Endothelial cell of umbilical vein (primary cell): ENCODE measurements around the gene SETD9. TPM values are rescaled to one million over a fixed set of nuclear protein-coding genes. Genes with fewer than 3 reads are reported as not detected.

ENCODE experiments used
- BruUV-seq: library from RNA; stranded (reverse); fragments of 400-500 nt; replicated peaks from 2 replicates; lab custom pipeline; 2021; lab: Mats Ljungman, UMichigan
- CTCF ChIA-PET: fragments of 300-600, 350-600 bp; sonication (Branson Sonifier 250); formaldehyde crosslinking; loops from one replicate; lab custom pipeline; 2021; ENCODE audit warnings: antibody characterized with exemption, inconsistent platforms; lab: Charles Lee
- POLR2A ChIA-PET: fragments of 300-600, 350-600 bp; sonication (Branson Sonifier 250); formaldehyde crosslinking; loops from one replicate; lab custom pipeline; 2021; ENCODE audit warnings: antibody characterized with exemption, inconsistent platforms; lab: Charles Lee
- DNase-seq: peaks from one replicate; pipeline ENCODE4 v3.0.0-alpha.2; 2011; ENCODE audit warnings: low read depth, low spot score
- FAIRE-seq: peaks from 2 replicates; lab custom pipeline; 2011; peaks lifted over from hg19 to GRCh38; lab: Jason Lieb, UNC
- H2AFZ ChIP-seq: 2 replicates; pipeline ENCODE4 v1.6.0; 2012; ENCODE audit warnings: low read depth, low read length, control low read depth, inconsistent platforms
- H3K27ac ChIP-seq: 2 replicates; pipeline ENCODE4 v1.5.1; 2011; ENCODE audit warnings: low read depth, mild to moderate bottlenecking, control low read depth, low read length, moderate library complexity; ENCODE audit not compliant: insufficient read depth
- H3K27me3 ChIP-seq, 2 experiments: 2 replicates each; pipeline versions ENCODE4 v1.6.0 to v1.6.1; 2011; ENCODE audit warnings: low read length in 2 of 2, mixed read lengths in 1 of 2; ENCODE audit not compliant: control insufficient read depth in 2 of 2, insufficient read depth in 2 of 2
- H3K36me3 ChIP-seq, 2 experiments: 2 replicates in 1 of 2; 3 replicates in 1 of 2; pipeline ENCODE4 v1.5.1; 2011; ENCODE audit warnings: low read length in 2 of 2, mild to moderate bottlenecking in 1 of 2, moderate library complexity in 1 of 2; ENCODE audit not compliant: control insufficient read depth in 2 of 2, insufficient read depth in 2 of 2; ENCODE audit errors: extremely low read depth in 1 of 2
- H3K4me1 ChIP-seq: 3 replicates; pipeline ENCODE4 v1.5.1; 2011; ENCODE audit warnings: mild to moderate bottlenecking, low read length; ENCODE audit not compliant: control insufficient read depth, insufficient read depth; ENCODE audit errors: extremely low read depth
- H3K4me2 ChIP-seq: 2 replicates; pipeline ENCODE4 v1.6.1; 2011; ENCODE audit warnings: low read length, control low read depth, mixed read lengths; ENCODE audit not compliant: insufficient read depth
- H3K4me3 ChIP-seq, 3 experiments: fragments of 200-600 bp in 1 of 3; sonication (generic), shearing (Covaris generic) in 1 of 3; replicated peaks in 1 of 3; 2 replicates each; pipeline ENCODE4 v1.5.1; 2011 to 2016; ENCODE audit warnings: control low read depth in 3 of 3, low read length in 3 of 3, mild to moderate bottlenecking in 2 of 3, inconsistent platforms in 1 of 3, low read depth in 1 of 3, moderate library complexity in 1 of 3; ENCODE audit not compliant: insufficient read depth in 1 of 3
- H3K79me2 ChIP-seq: 2 replicates; pipeline ENCODE4 v1.6.0; 2012; ENCODE audit warnings: low read length, inconsistent platforms; ENCODE audit not compliant: control insufficient read depth, insufficient read depth
- H3K9ac ChIP-seq: replicated peaks from 2 replicates; pipeline ENCODE3; 2011; ENCODE audit warnings: low read length, control low read depth; ENCODE audit not compliant: insufficient read depth; ENCODE audit errors: extremely low read depth
- H3K9me1 ChIP-seq: replicated peaks from 3 replicates; pipeline ENCODE4 v1.6.0; 2011; ENCODE audit warnings: mild to moderate bottlenecking, low read length; ENCODE audit not compliant: control insufficient read depth, insufficient read depth; ENCODE audit errors: extremely low read depth
- H3K9me3 ChIP-seq: replicated peaks from 2 replicates; pipeline ENCODE4 v1.5.1; 2012; ENCODE audit warnings: low read length, inconsistent platforms; ENCODE audit not compliant: control insufficient read depth, insufficient read depth
- H4K20me1 ChIP-seq: replicated peaks from 2 replicates; pipeline ENCODE3; 2011; ENCODE audit warnings: mild to moderate bottlenecking, low read length; ENCODE audit not compliant: control insufficient read depth, insufficient read depth; ENCODE audit errors: extremely low read depth
- CTCF ChIP-seq, 2 donors: IDR thresholded peaks; 1 replicate in 1 of 2; 2 replicates in 1 of 2; pipeline ENCODE4 v1.5.1; 2011; ENCODE audit warnings: low read length in 2 of 2, mild to moderate bottlenecking in 2 of 2, moderate library complexity in 2 of 2, control low read depth in 1 of 2, inconsistent platforms in 1 of 2, low read depth in 1 of 2; ENCODE audit not compliant: insufficient read depth in 1 of 2; ENCODE audit errors: extremely low read depth in 1 of 2
- GATA2 ChIP-seq: IDR thresholded peaks from 2 replicates; pipeline ENCODE4 v1.7.0; 2011; ENCODE audit warnings: low read depth, mild to moderate bottlenecking, moderate library complexity, mixed read lengths, low read length; ENCODE audit not compliant: insufficient read length, insufficient read depth
- JUN ChIP-seq: IDR thresholded peaks from 2 replicates; pipeline ENCODE4 v1.6.1; 2011; ENCODE audit warnings: borderline replicate concordance, low read depth; ENCODE audit not compliant: insufficient read length, insufficient read depth
- MAX ChIP-seq: IDR thresholded peaks from 2 replicates; pipeline ENCODE4 v1.6.1; 2011; ENCODE audit not compliant: insufficient read depth, insufficient read length
- dilution Hi-C: fragments of 300-500 bp; cut with MboI; formaldehyde crosslinking; loops from one replicate; pipeline ENCODE4 v1.15.0; 2019; ENCODE audit warnings: low sequenced_read_pairs; ENCODE audit not compliant: extremely low pct_ligation_motif_present
- intact Hi-C: fragments of 100-400 bp; cut with micrococcal nuclease; formaldehyde crosslinking; loops from one replicate; pipeline ENCODE4 v1.10.0; 2022
- polyA plus RNA-seq, 4 experiments: library from polyadenylated mRNA; depleted of rRNA in 3 of 4; stranded (reverse) in 3 of 4; unstranded in 1 of 4; fragments of >200 nt; gene quantifications; 2 replicates each; pipeline versions ENCODE4 v1.2.1 to v1.2.3, GENCODE V29; 2011 to 2012; ENCODE audit warnings: missing spikeins in 1 of 4
- total RNA-seq: library from RNA; stranded (reverse); gene quantifications from 2 replicates; pipeline ENCODE4 v1.2.3, GENCODE V29; 2021

Gene SETD9
- total and polyA plus RNA-seq, 2 donors (not counting 3 experiments of a cell fraction or from before 2014, with no cell fraction given), result 7.1 to 7.9 TPM

GRCh38 chr5:56881571-56881970 is 27.8 kb upstream of the SETD9 start:
- intact Hi-C loops, result no loop called here
- no peak for FAIRE-seq
- CTCF ChIA-PET, result no interaction called here
- no TSS peak for BruUV-seq
- no peak overlapping the region for H3K9ac ChIP-seq
- H3K4me2 ChIP-seq, result no peak overlapping the region
- no peak overlapping the region for H3K4me3 ChIP-seq
- H3K36me3 ChIP-seq, result peaks cover 16 to 19% of the 10 kb centered on the region in 2 experiments
- H3K4me1 ChIP-seq, result no peaks in the 10 kb centered on the region
- H2AFZ ChIP-seq, result no peak overlapping the region
- TF ChIP-seq MAX (no peak), JUN (no peak), GATA2 (no peak)
- no peak for DNase-seq
- dilution Hi-C loops, result no loop called here
- no peak overlapping the region for H3K27ac ChIP-seq
- no peaks in the 10 kb centered on the region for H3K27me3 ChIP-seq
- no peaks in the 10 kb centered on the region for H3K9me3 ChIP-seq
- POLR2A ChIA-PET, result no interaction called here
- no peaks in the 10 kb centered on the region for H4K20me1 ChIP-seq
- no peaks in the 10 kb centered on the region for H3K9me1 ChIP-seq
- no peaks in the 10 kb centered on the region for H3K79me2 ChIP-seq

GRCh38 chr5:56893251-56893951 is 16.0 kb upstream of the SETD9 start:
- no peak for DNase-seq
- BruUV-seq, result no TSS peak
- ChIA-PET POLR2A (no interaction called here), CTCF (interaction anchor here (1.0 kb wide), 1 partner anchor 245 kb away, joined by 3 read pairs; no protein-coding TSS in a partner anchor)
- Histone ChIP-seq H3K27me3 (no peaks in the 10 kb centered on the region), H3K4me3 (no peak overlapping the region), H3K27ac (no peak overlapping the region), H3K4me1 (no peaks in the 10 kb centered on the region), H3K79me2 (no peaks in the 10 kb centered on the region), H3K4me2 (no peak overlapping the region), H3K9me1 (no peaks in the 10 kb centered on the region), H3K9me3 (no peaks in the 10 kb centered on the region), H3K36me3 (peaks cover 7 to 8% of the 10 kb centered on the region in 2 experiments), H4K20me1 (no peaks in the 10 kb centered on the region), H2AFZ (no peak overlapping the region), H3K9ac (no peak overlapping the region)
- dilution Hi-C loops (no loop called here), intact Hi-C loops (no loop called here)
- no peak for FAIRE-seq
- no peak for TF ChIP-seq JUN
- TF ChIP-seq CTCF (IDR thresholded peaks at IDR 0.05; ENCODE audit: extremely low read depth in 1 of 2, insufficient read depth in 1 of 2, low read depth in 1 of 2, low read length in 2 of 2), result no peak
- no peak for TF ChIP-seq GATA2
